Endothelial cell of umbilical vein (primary cell): ENCODE measurements around the gene CFAP97D1.

ENCODE experiments used
- CTCF ChIP-seq, 2 donors: IDR thresholded peaks; 1 replicate in 1 of 2; 2 replicates in 1 of 2; pipeline ENCODE4 v1.5.1; 2011; ENCODE audit warnings: low read length in 2 of 2, mild to moderate bottlenecking in 2 of 2, moderate library complexity in 2 of 2, control low read depth in 1 of 2, inconsistent platforms in 1 of 2, low read depth in 1 of 2; ENCODE audit not compliant: insufficient read depth in 1 of 2; ENCODE audit errors: extremely low read depth in 1 of 2
- POLR2A ChIP-seq: IDR thresholded peaks from 2 replicates; pipeline ENCODE4 v1.6.1; 2012; ENCODE audit warnings: low read depth, mild to moderate bottlenecking, control low read depth, low read length

GRCh38 chr17:43834106-43834505 is 53.9 kb downstream of the CFAP97D1 start:
- no peak for TF ChIP-seq POLR2A
- no peak for TF ChIP-seq CTCF (IDR thresholded peaks at IDR 0.05; ENCODE audit: extremely low read depth in 1 of 2, insufficient read depth in 1 of 2, low read depth in 1 of 2, low read length in 2 of 2)
